OCI-M2 (cell line): ENCODE results near the gene NTMT1.
A peak's percentile ranks its signal among the peaks of the same experiment; 100 is the strongest.

Experiments used
- DNase-seq: peaks from one replicate; lab custom pipeline; 2025; ENCODE audit not compliant: unreplicated experiment; lab: John Stamatoyannopoulos, UW

Gene NTMT1

GRCh38 chr9:129613520-129614175 lies 12.3 kb upstream of the NTMT1 start:
- DNase-seq: no peak

- DNase-seq: no peak
Observed at GRCh38 chr9:129614932-129615331, 11.0 kb upstream of the NTMT1 start.

GRCh38 chr9:129615407-129616285 lies 10.3 kb upstream of the NTMT1 start:
- DNase-seq: no peak

GRCh38 chr9:129617167-129617566 lies 8.8 kb upstream of the NTMT1 start:
- no peak for DNase-seq

- no peak for DNase-seq
Observed at GRCh38 chr9:129619787-129620668, 5.9 kb upstream of the NTMT1 start.

GRCh38 chr9:129620669-129621295 lies 5.2 kb upstream of the NTMT1 start, which contains the start of gene C9orf50:
TSS of gene C9orf50 (minus strand) at chr9:129621101. CDS start at chr9:129620574, 527 bp downstream.
- no peak for DNase-seq

- DNase-seq: no peak
Observed at GRCh38 chr9:129623331-129623730, 2.6 kb upstream of the NTMT1 start.

GRCh38 chr9:129624168-129624759 lies 1.7 kb upstream of the NTMT1 start:
- DNase-seq: peak; percentile 16

GRCh38 chr9:129624947-129625346 lies 1.0 kb upstream of the NTMT1 start:
- no peak for DNase-seq

GRCh38 chr9:129626625-129627284 lies 792 bp downstream of the NTMT1 start:
- no peak for DNase-seq

- DNase-seq: no peak
Observed at GRCh38 chr9:129627556-129628440, 1.8 kb downstream of the NTMT1 start.

GRCh38 chr9:129628709-129629108 lies 2.7 kb downstream of the NTMT1 start:
- DNase-seq: no peak

GRCh38 chr9:129629251-129629820 lies 3.4 kb downstream of the NTMT1 start:
- no peak for DNase-seq

GRCh38 chr9:129630967-129631673 lies 5.2 kb downstream of the NTMT1 start:
- DNase-seq: no peak

- DNase-seq: no peak
Observed at GRCh38 chr9:129631674-129632129, 5.7 kb downstream of the NTMT1 start.

- DNase-seq: no peak
Observed at GRCh38 chr9:129632460-129632859, 6.5 kb downstream of the NTMT1 start.

- DNase-seq: no peak
Observed at GRCh38 chr9:129633207-129633606, 7.2 kb downstream of the NTMT1 start.

GRCh38 chr9:129633848-129634247 lies 7.9 kb downstream of the NTMT1 start:
- DNase-seq: no peak
